ENCODE results near the gene SIGLEC6.

SIGLEC6 gene

DNA sequence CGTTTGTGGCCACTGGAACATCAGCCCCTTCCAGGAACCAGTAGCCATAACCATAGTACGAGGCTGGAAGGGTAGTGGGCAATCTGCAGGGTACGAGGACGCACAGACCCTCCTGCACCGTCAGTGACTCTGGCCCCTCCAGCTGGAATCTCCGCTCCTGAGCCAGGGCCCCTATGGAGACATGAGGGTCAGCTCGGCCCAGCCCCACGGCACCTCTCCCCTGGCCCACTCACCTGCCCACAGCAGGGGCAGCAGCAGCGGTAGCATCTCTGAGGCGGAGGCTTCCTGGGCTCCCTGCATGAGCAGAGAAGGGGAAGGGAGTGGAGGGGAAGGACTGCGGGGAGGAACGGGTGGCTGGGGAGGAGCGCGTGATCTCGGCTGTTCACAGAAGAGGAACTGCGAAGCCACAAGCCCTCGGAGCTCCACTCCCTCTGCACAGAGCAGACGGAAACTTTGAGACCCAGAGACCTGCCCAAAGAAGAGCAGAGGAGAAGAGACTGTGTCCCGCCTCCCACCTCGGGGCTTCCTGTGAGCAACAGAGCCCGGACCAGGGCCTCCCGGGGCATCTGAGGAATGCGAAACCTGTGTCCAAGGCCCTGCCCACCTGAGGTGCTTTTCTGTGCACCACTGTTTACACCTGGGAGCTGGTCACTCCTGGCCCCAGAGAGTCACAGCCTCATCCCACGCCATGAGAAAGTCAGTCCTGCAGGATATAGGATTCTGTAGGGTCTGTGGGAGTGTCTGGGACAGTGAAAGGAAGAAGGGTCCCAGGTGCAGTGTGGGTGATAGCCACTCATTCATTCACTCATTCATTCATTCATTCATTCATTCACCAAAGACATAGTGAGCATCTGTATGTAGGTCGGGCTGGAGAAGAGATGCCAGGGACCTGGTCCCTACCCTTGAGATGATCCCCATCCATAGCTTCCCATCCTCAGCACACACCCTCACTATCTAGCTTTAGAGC, at the start of gene SIGLEC6:
Gene SIGLEC6, minus strand, starts transcription at position 322 of the 967 bp plus-strand sequence. Its CDS starts 22 bp downstream, at position 300.
- no peak for DNase-seq (ENCODE audit: low spot score)

DNA sequence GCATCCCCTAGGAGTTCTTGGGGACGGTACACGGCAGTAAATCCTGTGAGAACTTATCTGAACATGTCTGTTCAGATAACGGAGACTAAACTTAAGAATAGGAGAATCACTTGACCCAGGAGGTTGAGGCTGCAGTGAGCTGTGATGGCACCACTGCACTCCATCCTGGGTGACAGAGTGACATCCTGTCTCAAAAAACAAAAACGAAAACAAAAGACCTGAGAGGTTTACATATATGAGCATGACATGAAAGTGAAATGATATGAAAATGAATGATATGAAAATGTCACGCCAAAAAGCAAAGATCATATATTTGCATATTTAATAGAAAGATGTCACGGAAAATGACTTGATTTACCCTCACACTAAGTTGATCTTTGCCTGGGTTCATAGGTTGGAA, 45.4 kb upstream of the SIGLEC6 start:
- DNase-seq (ENCODE audit: low spot score) = no peak

DNA sequence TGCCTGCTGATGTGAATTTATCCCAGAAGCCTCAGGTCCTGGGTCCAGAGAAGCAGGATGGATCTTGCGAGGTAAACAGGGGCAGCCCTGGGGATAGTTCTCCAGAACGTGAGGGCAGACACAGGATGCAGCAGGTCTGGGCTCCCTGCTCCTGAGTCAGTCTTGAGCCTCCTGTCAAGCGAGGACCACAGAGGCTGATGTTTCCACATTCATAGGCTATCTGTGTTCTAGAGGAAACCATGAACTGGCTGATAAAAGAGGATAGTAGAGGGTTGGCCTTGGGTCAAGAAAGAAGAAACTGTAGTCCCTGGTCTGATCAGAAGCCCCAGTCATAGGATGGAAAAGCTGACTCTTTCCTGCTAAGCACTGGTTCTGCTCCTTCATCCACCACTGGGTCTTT, 41.9 kb upstream of the SIGLEC6 start:
- peak; percentile 14 for DNase-seq (ENCODE audit: low spot score)

DNA sequence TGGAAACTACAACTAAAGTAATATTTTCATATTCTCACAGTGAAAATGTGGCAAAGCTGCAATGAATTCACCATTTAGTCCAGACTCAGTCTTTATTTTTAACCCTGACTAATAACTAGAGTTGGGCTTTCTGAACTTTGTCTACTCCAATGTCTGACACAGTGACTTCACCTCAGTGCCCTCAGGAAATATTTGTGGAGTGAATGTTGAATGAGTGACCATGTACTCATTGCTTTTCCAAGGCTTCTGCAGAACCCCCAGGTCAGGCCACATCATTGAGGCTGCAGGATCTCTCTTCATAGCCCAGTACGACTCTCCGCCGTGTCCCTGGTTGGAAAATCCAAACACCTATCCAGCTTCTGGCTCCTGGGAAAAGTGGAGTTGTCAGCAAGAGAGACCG, 41.4 kb upstream of the SIGLEC6 start:
- peak; percentile 96 for DNase-seq (ENCODE audit: low spot score)

DNA sequence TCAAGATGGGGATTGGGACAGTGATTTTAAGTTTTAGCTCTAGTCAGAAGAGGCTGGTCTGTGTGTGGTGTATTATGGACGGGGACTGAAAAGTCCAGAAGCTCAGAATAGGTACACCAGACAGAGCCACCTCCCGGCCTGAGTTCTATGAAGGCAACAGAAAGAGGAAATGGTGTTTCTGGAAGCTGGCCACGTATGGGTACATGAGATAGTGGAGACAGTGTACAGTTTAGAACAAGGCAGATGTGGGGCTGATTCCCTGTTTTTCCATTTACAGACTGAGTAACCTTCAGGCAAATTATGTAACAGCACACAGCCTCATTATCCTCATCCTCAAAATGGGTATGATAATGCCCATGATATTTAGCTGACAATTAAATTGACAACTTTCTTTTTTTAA, 40.9 kb upstream of the SIGLEC6 start:
- DNase-seq (ENCODE audit: low spot score) = peak; percentile 51

DNA sequence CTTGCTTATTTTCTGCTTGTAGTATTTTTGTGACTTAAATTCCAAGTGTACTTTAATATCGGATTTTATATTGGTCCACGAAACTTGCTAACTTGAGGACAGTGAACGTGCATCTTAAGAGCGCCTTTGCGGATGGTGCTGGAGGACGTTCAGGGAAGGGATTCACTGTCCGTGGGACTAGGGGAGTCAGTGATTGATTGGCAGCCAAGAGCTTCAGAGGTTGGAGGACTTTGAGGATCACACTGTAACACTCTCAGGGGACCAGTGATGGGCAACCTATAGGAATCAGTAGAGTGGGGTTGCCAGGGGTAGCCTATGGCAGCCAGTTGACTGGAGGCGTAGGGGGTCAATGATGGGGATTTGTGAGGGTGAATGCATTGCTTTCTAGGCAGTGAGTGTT, 40.1 kb upstream of the SIGLEC6 start:
- DNase-seq (ENCODE audit: low spot score) = peak; percentile 52

DNA sequence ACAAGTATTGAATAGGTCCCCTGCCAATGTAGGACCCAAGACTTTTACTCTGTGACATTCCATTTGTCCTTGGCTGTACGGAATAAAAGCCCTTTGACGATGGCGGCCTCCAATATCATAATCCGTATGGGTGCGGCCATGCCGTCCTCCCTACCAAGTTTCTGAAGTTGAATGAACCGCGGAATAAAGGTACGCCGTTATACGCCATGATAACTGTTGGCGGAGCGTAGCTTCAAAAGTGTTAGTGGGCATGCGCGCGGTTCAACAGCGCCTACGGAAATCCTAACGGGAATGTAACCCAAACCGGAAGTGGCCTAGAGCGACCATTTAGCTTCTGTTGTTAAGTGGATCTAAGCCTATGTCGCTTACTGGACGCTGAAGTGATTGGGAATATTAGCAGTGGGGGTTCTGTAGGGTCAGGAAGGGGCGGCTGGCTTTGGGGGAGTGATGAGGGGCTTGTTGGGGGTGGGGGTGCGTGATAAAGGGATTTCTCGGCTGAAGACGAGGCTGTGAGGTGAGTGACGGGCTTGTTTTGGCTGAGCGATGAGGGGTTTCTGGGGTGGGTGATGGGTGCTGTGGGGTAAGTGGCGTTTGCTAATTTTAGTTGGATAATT, 39.6 kb upstream of the SIGLEC6 start, which contains the start of gene ZNF175:
Gene ZNF175, plus strand, starts transcription at position 322 of the 614 bp plus-strand sequence. CDS start 2,047 bp downstream, outside the sequence.
- DNase-seq (ENCODE audit: low spot score) = peak; percentile 96

DNA sequence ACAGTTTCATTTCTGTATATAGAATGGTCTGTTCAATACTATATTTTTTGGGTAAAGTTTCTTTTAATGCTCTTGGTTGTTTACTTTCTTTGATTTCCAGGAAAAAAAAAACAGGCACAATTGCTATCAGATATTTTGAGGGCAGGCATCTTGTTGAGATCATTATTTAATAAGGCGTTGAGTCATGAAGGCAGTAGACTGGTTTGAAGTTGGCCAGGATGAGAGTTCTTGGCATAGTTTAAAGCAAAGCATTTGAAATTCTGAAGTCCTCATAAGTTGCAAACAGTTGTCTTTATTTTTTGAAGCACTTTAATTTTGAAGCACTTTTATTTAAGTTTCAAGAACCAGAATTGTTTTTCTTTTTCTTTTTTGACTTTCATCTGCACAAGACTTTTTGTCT, 37.0 kb upstream of the SIGLEC6 start:
- peak; percentile 14 for DNase-seq (ENCODE audit: low spot score)

DNA sequence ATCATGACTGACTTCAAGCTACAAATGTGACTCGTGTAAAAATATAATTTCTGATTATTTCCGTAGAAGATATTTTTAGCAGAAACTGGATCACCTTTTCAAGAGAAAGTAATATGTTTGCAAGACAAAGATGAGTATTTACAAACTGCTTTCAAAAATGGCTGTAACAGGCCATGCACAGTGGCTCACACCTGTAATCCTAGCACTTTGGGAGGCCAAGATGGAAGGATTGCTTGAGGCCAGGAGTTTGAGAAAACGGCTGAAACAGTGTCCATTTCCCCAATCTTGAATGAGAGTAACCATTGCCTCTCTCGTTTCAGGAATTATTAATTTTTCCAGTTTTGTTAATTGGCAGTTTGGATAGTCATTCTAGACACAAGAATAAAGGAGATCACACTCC, 36.1 kb upstream of the SIGLEC6 start:
- no peak for DNase-seq (ENCODE audit: low spot score)

DNA sequence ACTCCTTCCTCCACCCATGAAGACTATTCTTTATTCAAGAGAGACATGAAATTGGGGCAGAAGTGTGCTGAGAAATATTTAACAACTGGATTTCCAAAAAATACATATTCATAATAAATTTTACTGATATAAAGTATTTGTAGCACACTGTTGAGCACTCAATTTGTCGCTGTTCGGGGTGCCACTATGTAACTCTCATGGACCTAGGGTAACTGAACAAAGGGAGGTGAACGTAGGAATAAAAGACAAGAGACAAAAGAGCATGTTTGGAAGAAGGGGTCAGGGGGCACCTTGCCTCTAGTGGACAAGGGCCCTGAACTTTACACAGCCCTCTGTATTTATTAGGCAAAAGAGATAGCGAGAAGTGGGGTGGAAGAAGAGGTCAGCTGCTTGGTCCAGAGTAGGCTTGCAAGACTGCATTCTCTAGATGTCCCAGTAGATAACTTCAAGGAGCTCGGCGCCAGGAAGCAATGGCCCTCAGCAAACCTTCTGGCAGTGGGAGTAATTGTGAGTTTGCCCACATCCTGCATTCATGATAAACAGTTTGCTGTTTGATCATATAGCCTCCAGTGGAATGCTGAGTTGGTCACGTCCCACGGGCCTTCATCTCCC, 35.1 kb upstream of the SIGLEC6 start:
- no peak for DNase-seq (ENCODE audit: low spot score)

DNA sequence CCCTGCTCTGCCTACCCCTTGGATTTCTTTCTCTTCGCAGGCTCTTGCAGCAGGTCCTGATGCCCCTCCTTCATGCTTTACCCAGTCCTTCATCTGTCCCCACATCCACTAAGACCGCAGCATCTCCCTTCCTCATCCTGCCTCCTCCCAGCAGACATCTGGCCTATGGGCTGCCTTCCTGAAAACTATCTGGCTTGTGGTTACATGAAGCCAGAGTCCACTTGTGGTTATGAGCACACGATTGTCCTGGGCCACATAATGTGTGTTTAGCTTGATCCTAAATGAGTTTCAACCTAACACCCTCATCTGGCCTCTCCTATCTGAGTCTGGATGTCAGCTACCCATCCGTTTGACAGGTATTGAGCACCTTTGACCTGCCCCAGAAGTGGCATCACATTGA, 34.1 kb upstream of the SIGLEC6 start:
- DNase-seq (ENCODE audit: low spot score) = no peak

DNA sequence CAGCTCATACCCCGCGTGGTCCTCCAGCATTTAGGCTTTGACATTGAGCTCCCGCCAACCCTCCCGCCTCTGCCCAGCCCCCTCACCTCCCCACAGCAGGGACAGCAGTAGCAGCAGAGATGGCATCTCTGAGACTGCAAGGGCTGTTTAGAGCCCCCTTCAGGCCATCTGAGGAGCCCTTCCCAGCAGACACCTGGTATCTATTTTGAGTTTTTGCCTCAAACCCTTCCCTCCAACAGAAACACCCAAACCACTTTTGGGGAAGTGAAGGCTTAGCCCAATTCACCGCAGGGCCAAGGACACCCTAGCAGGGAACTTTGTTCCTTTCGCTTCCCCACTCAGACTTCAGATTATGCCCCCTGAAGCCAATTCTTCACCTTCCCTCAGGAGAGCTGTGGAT, 33.3 kb upstream of the SIGLEC6 start:
- no peak for DNase-seq (ENCODE audit: low spot score)

DNA sequence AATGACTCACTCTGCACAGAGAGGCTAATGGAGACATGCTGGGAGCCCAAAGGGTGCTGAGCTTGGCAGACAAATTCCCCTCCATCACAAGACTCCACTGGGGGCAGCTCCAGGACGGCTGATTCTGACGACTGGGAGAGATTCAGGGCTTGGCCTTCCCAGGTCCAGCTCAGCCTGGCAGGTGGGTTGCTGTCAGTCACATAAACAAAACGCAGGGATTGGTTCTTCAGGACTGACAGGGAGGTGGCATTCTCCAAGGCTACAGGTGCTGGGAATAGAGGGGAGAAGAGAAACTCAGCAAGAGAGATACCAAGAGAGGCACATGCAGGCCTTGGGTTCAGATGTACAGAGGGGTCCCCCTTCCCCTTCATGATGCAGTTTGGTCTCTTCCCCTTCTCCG, 28.9 kb upstream of the SIGLEC6 start:
- DNase-seq (ENCODE audit: low spot score) = no peak

DNA sequence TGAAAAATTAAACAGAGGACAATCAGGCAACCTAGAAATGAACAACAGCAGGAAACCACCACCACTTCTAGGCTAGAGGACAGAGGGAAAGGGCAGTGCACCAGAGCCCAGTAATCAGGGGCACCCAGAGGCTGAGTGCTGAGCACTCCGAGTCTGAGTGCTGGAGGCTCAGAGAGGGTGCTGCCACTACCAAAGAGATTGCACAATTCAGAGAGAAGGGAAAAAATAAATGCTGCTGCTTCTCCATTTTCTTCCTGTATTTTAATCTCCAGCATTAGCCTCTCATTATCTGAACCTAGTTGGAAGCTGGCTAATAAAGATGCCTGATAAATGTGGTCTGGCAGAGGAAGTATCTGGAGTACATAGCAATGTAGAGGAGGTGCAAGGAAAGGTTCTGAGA, 27.8 kb upstream of the SIGLEC6 start:
- no peak for DNase-seq (ENCODE audit: low spot score)

DNA sequence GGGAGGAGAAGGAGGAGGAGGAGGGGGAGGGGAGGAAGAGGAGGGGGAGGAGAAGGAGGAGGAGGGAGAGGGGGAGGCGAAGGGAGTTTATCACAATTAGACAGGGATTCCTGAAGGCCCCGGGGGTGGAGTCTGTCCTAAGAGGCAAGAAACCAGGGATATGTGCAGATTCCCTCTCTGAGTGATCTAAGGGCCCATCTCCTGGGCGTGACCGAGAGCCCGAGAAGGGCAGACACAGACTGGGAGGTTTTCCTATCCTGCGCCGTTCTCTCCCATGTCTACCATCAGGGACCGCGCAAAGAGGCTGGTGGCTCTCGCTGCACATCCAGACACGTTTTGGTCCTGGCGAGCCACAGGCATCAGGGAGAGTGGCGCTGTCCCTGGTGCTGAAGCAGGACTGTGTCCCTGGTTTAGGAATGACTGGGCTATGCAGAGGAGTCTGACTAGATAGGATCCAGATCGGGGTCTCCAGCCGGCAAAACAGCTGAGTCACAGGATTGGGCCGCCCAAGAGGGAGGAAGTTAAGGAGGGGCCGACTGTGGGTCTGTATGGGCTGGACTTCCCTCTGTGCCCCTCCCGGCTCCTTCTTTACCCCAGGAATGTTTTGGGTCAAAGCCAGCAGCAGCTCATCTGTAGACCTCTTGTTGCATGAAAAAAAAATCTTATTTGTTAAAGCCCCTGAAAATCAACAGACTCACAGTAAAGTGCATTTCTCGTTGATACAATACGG, 21.7 kb upstream of the SIGLEC6 start:
- peak; percentile 69 for DNase-seq (ENCODE audit: low spot score)

DNA sequence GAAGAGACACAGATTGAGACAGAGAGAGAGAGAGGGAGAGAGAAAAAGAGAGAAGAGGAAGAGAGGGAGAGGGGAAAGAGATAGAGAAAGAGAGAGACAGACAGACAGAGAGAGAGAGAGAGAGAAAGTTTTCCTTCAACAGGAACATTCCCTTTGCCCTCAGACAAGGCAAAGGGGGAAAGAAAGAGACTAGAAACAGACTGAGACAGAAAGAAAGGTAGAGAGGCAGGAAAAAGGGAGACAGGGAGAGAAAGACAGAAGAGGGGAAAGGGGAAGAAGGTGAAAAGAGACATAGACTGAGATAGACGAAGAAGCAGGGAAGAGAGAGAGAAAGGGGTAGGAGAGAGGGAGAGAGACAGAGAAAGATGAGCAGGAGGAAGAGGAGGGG, 21.1 kb upstream of the SIGLEC6 start:
- no peak for DNase-seq (ENCODE audit: low spot score)

DNA sequence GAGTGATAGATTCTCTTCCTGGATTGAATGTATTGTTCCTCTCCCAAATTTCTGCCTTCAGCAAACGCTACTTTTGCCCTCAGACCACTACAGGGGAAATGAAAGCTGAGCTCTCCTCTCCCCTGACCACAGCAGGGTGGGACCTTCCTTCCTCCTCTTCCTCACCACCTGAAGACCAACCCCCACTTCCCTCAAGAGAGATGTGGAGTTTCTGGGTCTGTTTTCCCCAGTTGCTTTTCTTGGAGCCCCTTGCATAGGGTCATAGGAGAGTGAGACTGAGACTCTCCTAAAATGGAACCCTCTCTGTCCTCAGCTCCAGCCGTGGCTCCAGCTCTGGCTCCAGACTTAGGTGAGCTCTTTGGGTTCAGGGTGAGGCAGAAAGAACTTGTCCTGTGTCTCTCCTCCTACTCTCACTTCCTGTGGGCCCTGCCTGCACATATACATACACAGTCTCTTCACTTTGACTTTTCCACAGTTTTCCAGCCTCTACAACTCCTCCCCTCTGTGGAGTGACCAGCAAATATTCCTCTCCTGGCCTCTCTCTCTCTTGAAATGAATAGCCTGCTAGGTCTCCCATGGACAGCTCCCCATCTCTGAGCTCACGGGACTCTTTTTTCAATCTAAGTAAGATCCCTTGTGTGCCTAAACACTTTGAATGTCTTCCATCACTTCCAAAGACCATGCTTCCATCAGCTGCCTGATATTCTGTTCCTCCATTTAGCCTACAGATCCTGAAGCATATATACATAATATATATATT, 20.4 kb upstream of the SIGLEC6 start:
- DNase-seq (ENCODE audit: low spot score) = no peak

DNA sequence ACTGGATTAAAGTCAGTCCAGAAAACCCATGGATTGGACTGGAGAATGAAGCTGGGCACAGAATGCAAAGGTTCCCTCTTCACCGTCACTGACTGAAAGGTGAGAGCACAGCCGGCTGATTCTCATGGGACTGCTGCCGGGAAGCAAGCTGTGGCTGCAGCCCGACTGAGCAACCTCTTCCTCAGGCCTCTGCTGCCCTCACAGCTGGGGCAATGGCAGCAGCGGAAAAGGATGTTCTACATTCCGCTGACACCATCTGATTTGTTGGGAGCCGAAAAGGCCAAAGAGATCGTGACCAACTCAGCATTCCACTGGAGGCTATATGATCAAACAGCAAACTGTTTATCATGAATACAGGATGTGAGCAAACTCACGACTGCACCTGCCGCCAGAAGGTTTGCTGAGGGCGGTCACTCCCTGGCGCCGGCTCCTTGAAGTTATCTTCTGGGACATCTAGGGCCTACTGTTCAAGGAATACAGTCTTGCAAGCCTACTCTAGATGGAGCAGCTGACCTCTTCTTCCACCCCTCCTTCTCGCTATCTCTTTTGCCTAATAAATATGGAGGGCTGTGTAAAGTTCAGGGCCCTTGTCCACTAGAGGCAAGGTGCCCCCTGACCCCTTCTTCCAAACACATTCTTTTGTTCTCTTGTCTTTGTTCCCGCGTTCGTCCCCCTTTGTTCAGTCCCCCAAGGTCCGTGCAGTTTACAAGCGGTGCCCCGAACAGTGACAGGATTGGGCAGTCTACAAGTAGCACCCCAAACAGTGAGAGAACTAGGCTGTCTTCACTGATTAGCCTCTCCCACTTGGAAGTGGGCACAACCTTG, 19.6 kb upstream of the SIGLEC6 start:
- no peak for DNase-seq (ENCODE audit: low spot score)

DNA sequence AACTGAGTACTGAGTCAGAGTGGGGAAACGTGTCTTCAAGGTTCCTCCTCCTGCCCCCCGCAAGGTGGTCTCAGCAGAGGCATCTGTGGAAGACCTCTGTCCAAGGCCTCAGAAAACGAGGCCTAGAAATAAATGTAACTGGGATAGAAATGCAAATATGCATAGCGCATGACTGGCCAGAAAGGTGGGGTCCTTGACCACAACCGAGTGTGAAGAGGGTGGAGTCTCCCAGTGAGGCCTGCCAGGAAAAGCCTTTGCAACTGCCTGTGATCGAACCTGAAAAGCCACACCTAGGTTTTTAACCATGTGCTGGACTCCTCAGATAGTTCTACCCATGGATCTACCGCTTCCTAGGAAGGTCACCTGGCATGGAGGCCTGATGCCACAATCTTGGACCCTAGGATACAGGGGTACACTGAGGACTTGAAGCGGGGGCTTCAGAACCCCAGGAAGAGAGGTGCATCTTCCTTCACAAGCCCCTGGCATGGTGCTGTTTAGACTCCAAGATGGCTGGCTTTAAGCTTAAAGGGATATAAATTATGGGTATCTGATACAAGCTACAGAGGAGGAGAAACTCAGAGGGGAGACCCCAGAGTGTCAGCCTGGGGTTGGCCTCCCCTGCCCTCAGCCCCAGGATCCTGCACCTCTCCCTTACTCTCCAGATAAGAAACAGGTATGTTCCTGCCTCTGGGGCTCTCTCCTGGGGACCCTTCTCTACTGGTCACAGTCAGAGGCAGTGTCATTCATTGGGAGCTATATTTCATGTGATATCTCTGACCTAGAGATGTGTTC, 18.3 kb upstream of the SIGLEC6 start:
- no peak for DNase-seq (ENCODE audit: low spot score)

DNA sequence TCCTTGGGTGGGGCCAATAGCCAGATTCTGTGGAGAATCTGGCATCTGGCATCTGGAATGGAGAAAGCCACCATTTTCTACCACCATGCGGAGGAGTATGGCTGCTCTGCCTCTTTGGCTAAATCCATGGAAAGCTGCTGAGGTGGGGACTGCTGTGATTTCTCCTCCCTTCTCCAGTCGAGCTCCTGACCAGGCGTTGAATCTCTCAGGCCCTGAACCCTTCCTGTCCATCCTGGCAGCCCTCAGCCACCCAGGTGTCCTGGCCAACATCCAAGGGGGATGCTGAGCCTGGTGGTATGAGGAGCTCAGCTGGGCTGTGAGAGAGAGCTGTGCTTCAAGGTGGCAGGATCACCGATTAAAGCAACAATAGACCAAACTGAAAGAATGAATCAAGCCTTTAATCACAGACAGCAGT, 17.4 kb upstream of the SIGLEC6 start:
- DNase-seq (ENCODE audit: low spot score) = no peak

Measured in RKO (cell line).